GM23338 (cell line): ENCODE data around the gene LAMA4. TPM values are rescaled to one million over a fixed set of nuclear protein-coding genes. Genes with fewer than 3 reads are reported as not detected.

Experiments
- ATAC-seq: fragments of 200-7000 bp; cut with Tn5 transposase; 3 replicates; pipeline ENCODE4 v1.9.1; 2020
- DNase-seq: peaks from one replicate; pipeline ENCODE4 v3.0.0-alpha.2; 2015; ENCODE audit warnings: low spot score
- H2AFZ ChIP-seq: fragments of 200-600 bp; sonication (generic); 2 replicates; pipeline ENCODE4 v1.8.0; 2016; ENCODE audit warnings: antibody characterized with exemption, mild to moderate bottlenecking, moderate library complexity
- H3F3A ChIP-seq: fragments of 200-600 bp; sonication (generic); replicated peaks from 2 replicates; pipeline ENCODE4 v1.8.0; 2017; ENCODE audit warnings: antibody characterized with exemption, mixed run types, low read depth
- H3K27ac ChIP-seq: fragments of 200-600 bp; sonication (generic); 2 replicates; pipeline ENCODE4 v1.6.1; 2016; ENCODE audit warnings: low read depth
- H3K27me3 ChIP-seq: fragments of 200-600 bp; sonication (generic); 2 replicates; pipeline ENCODE4 v1.8.0; 2016; ENCODE audit warnings: mild to moderate bottlenecking, mixed run types, moderate library complexity; ENCODE audit not compliant: insufficient read depth
- H3K36me3 ChIP-seq: fragments of 200-600 bp; sonication (generic); 2 replicates; pipeline ENCODE4 v1.8.0; 2016; ENCODE audit warnings: mild to moderate bottlenecking; ENCODE audit not compliant: insufficient read depth
- H3K4me1 ChIP-seq: fragments of 200-600 bp; sonication (generic); 2 replicates; pipeline ENCODE4 v1.8.0; 2016; ENCODE audit warnings: mild to moderate bottlenecking, moderate library complexity; ENCODE audit not compliant: insufficient read depth
- H3K4me2 ChIP-seq: fragments of 200-600 bp; sonication (generic); 2 replicates; pipeline ENCODE4 v1.7.1; 2017; ENCODE audit warnings: mixed run types
- H3K4me3 ChIP-seq: fragments of 200-600 bp; sonication (generic); 2 replicates; pipeline ENCODE4 v1.6.1; 2016; ENCODE audit warnings: mixed run types
- H3K79me2 ChIP-seq: fragments of 200-600 bp; sonication (generic); replicated peaks from 2 replicates; pipeline ENCODE4 v1.8.0; 2017; ENCODE audit warnings: mild to moderate bottlenecking; ENCODE audit not compliant: insufficient read depth
- H3K9me2 ChIP-seq: fragments of 200-600 bp; sonication (generic); 2 replicates; pipeline ENCODE4 v1.8.0; 2017; ENCODE audit not compliant: insufficient read depth
- H4K20me1 ChIP-seq: fragments of 200-600 bp; sonication (generic); replicated peaks from 2 replicates; pipeline ENCODE4 v1.8.0; 2017; ENCODE audit warnings: mild to moderate bottlenecking; ENCODE audit not compliant: insufficient read depth
- H3K27ac Mint-ChIP-seq: 2 replicates; pipeline ENCODE4 v1.8.0; 2020; ENCODE audit warnings: inconsistent platforms, mild to moderate bottlenecking, moderate library complexity, mixed read lengths
- H3K27me3 Mint-ChIP-seq: 3 replicates; pipeline ENCODE4 v1.8.0; 2022; ENCODE audit warnings: low read depth, mild to moderate bottlenecking, moderate library complexity, mixed read lengths, inconsistent platforms; ENCODE audit not compliant: insufficient read depth, poor library complexity
- H3K36me3 Mint-ChIP-seq: 3 replicates; pipeline ENCODE4 v1.8.0; 2021; ENCODE audit warnings: low read depth, mild to moderate bottlenecking, inconsistent platforms, moderate library complexity, mixed read lengths
- H3K4me1 Mint-ChIP-seq: 3 replicates; pipeline ENCODE4 v1.8.0; 2020; ENCODE audit warnings: mild to moderate bottlenecking, inconsistent platforms, mixed read lengths
- H3K4me3 Mint-ChIP-seq: 3 replicates; pipeline ENCODE4 v1.8.0; 2021; ENCODE audit warnings: moderate library complexity, mild to moderate bottlenecking, inconsistent platforms, mixed read lengths
- H3K9me3 Mint-ChIP-seq: 3 replicates; pipeline ENCODE4 v1.8.0; 2020; ENCODE audit warnings: moderate library complexity, mild to moderate bottlenecking, inconsistent platforms, mixed read lengths
- CREB1 ChIP-seq: fragments of 250-450 bp; sonication (Bioruptor Pico); IDR thresholded peaks from 2 replicates; pipeline ENCODE4 v1.5.0; 2020; ENCODE audit warnings: low read depth, mild to moderate bottlenecking, moderate library complexity
- JUNB ChIP-seq: IDR thresholded peaks from one replicate; pipeline ENCODE4 v1.6.1; 2016; ENCODE audit warnings: antibody characterized with exemption; ENCODE audit not compliant: unreplicated experiment
- NANOG ChIP-seq: IDR thresholded peaks from 2 replicates; pipeline ENCODE4 v1.6.1; 2016; ENCODE audit warnings: antibody characterized with exemption, borderline replicate concordance
- ZNF114 ChIP-seq: fragments of 250-450 bp; sonication (Bioruptor Pico); IDR thresholded peaks from 2 replicates; pipeline ENCODE4 v1.5.0; 2020; ENCODE audit warnings: mild to moderate bottlenecking, moderate library complexity
- polyA plus RNA-seq: library from polyadenylated mRNA; unstranded; fragments of >200 nt; fragmentation: Nextera tagmentation; extraction: Ambion mirVana; gene quantifications from 2 replicates; pipeline ENCODE4 v1.2.1, GENCODE V29; 2016
- total RNA-seq: library from RNA; depleted of rRNA; stranded (reverse); fragments of >200 nt; shearing (Covaris generic); gene quantifications from 2 replicates; pipeline ENCODE4 v1.2.3, GENCODE V29; 2014
- TF ChIP-seq, protein P1 (sequence below): fragments of 250-450 bp; sonication (Bioruptor Pico); IDR thresholded peaks from 2 replicates; pipeline ENCODE4 v1.5.0; 2020; ENCODE audit warnings: mild to moderate bottlenecking, moderate library complexity
- TF ChIP-seq, protein P2 (sequence below): IDR thresholded peaks from one replicate; pipeline ENCODE4 v1.6.1; 2018; ENCODE audit warnings: antibody characterized with exemption; ENCODE audit not compliant: unreplicated experiment

The LAMA4 gene
- total and polyA plus RNA-seq, 2 experiments from 2014 or later = 1.7 to 2.8 TPM

DNA sequence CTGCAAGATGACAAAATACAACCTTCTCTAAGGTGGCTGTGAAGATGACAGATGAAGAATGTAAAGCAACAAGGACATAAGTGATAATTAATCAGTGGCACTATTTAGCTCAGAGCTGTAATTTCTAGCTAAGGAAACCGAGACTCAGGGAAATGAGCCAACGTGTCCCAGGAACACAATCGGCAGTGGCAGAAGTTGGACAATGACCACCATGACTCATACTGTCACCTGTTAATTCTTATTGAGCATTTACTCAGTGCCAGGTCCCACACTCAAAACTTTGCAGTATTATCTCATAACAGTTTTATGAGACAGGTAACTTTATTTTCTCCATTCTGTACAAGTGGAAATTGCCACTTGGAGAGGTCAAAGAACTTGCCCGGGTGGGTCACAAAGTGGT lies 55.8 kb downstream of the LAMA4 start (continued):
- TF ChIP-seq, protein P1, sequence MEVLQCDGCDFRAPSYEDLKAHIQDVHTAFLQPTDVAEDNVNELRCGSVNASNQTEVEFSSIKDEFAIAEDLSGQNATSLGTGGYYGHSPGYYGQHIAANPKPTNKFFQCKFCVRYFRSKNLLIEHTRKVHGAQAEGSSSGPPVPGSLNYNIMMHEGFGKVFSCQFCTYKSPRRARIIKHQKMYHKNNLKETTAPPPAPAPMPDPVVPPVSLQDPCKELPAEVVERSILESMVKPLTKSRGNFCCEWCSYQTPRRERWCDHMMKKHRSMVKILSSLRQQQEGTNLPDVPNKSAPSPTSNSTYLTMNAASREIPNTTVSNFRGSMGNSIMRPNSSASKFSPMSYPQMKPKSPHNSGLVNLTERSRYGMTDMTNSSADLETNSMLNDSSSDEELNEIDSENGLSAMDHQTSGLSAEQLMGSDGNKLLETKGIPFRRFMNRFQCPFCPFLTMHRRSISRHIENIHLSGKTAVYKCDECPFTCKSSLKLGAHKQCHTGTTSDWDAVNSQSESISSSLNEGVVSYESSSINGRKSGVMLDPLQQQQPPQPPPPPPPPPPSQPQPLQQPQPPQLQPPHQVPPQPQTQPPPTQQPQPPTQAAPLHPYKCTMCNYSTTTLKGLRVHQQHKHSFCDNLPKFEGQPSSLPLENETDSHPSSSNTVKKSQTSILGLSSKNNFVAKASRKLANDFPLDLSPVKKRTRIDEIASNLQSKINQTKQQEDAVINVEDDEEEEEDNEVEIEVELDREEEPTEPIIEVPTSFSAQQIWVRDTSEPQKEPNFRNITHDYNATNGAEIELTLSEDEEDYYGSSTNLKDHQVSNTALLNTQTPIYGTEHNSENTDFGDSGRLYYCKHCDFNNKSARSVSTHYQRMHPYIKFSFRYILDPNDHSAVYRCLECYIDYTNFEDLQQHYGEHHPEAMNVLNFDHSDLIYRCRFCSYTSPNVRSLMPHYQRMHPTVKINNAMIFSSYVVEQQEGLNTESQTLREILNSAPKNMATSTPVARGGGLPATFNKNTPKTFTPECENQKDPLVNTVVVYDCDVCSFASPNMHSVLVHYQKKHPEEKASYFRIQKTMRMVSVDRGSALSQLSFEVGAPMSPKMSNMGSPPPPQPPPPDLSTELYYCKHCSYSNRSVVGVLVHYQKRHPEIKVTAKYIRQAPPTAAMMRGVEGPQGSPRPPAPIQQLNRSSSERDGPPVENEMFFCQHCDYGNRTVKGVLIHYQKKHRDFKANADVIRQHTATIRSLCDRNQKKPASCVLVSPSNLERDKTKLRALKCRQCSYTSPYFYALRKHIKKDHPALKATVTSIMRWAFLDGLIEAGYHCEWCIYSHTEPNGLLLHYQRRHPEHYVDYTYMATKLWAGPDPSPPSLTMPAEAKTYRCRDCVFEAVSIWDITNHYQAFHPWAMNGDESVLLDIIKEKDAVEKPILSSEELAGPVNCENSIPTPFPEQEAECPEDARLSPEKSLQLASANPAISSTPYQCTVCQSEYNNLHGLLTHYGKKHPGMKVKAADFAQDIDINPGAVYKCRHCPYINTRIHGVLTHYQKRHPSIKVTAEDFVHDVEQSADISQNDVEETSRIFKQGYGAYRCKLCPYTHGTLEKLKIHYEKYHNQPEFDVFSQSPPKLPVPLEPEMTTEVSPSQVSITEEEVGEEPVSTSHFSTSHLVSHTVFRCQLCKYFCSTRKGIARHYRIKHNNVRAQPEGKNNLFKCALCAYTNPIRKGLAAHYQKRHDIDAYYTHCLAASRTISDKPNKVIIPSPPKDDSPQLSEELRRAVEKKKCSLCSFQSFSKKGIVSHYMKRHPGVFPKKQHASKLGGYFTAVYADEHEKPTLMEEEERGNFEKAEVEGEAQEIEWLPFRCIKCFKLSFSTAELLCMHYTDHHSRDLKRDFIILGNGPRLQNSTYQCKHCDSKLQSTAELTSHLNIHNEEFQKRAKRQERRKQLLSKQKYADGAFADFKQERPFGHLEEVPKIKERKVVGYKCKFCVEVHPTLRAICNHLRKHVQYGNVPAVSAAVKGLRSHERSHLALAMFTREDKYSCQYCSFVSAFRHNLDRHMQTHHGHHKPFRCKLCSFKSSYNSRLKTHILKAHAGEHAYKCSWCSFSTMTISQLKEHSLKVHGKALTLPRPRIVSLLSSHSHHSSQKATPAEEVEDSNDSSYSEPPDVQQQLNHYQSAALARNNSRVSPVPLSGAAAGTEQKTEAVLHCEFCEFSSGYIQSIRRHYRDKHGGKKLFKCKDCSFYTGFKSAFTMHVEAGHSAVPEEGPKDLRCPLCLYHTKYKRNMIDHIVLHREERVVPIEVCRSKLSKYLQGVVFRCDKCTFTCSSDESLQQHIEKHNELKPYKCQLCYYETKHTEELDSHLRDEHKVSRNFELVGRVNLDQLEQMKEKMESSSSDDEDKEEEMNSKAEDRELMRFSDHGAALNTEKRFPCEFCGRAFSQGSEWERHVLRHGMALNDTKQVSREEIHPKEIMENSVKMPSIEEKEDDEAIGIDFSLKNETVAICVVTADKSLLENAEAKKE (CRISPR knock-in tag) = no peak
- no peak for TF ChIP-seq NANOG
- TF ChIP-seq, protein P2, sequence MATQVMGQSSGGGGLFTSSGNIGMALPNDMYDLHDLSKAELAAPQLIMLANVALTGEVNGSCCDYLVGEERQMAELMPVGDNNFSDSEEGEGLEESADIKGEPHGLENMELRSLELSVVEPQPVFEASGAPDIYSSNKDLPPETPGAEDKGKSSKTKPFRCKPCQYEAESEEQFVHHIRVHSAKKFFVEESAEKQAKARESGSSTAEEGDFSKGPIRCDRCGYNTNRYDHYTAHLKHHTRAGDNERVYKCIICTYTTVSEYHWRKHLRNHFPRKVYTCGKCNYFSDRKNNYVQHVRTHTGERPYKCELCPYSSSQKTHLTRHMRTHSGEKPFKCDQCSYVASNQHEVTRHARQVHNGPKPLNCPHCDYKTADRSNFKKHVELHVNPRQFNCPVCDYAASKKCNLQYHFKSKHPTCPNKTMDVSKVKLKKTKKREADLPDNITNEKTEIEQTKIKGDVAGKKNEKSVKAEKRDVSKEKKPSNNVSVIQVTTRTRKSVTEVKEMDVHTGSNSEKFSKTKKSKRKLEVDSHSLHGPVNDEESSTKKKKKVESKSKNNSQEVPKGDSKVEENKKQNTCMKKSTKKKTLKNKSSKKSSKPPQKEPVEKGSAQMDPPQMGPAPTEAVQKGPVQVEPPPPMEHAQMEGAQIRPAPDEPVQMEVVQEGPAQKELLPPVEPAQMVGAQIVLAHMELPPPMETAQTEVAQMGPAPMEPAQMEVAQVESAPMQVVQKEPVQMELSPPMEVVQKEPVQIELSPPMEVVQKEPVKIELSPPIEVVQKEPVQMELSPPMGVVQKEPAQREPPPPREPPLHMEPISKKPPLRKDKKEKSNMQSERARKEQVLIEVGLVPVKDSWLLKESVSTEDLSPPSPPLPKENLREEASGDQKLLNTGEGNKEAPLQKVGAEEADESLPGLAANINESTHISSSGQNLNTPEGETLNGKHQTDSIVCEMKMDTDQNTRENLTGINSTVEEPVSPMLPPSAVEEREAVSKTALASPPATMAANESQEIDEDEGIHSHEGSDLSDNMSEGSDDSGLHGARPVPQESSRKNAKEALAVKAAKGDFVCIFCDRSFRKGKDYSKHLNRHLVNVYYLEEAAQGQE = no peak
- TF ChIP-seq ZNF114 (CRISPR knock-in tag) = no peak

DNA sequence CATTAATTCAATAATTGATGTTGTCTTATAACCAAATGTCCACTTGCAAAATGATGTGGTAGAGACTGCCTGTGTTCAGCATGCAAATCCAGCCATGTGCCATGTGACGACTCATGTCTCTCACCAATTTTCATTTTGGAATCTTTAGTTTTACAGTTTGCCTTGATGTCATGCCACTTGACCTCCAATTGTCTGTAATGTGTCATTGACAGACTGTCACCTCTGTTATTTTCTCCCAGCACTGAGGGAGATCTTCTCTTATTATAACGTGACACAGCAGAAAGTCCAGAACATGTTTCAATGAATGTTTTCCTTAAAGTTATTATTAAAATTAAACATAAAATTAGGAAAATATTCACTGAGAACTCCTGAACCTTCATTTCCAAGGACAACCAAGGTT lies 56.7 kb downstream of the LAMA4 start:
- no peak overlapping the region for H3K4me3 ChIP-seq
- H3K27ac Mint-ChIP-seq = no peak overlapping the region
- no peak overlapping the region for H3K4me2 ChIP-seq
- H2AFZ ChIP-seq = no peak overlapping the region
- H3F3A ChIP-seq = no peaks in the 10 kb centered on the region
- peaks cover 4% of the 10 kb centered on the region; the same call in 2 of the 3 replicates for H3K36me3 Mint-ChIP-seq
- no peaks in the 10 kb centered on the region for H3K36me3 ChIP-seq
- no peaks in the 10 kb centered on the region for H4K20me1 ChIP-seq
- no peaks in the 10 kb centered on the region for H3K79me2 ChIP-seq
- H3K4me3 Mint-ChIP-seq = no peak overlapping the region
- H3K9me2 ChIP-seq = peaks cover 7% of the 10 kb centered on the region; the same call in 1 of the 2 replicates
- H3K27me3 Mint-ChIP-seq = no peaks in the 10 kb centered on the region
- no peaks in the 10 kb centered on the region for H3K27me3 ChIP-seq
- peaks cover 28% of the 10 kb centered on the region for H3K4me1 Mint-ChIP-seq
- ATAC-seq (no peak), DNase-seq (no peak)
- peaks cover 9% of the 10 kb centered on the region; the same call in 2 of the 3 replicates for H3K9me3 Mint-ChIP-seq
- peaks cover 17% of the 10 kb centered on the region for H3K4me1 ChIP-seq
- no peak overlapping the region for H3K27ac ChIP-seq
- TF ChIP-seq CREB1 (CRISPR knock-in tag) = no peak
- no peak for TF ChIP-seq JUNB
- no peak for TF ChIP-seq NANOG
- no peak for TF ChIP-seq ZNF114 (CRISPR knock-in tag)
- TF ChIP-seq, protein P1 (CRISPR knock-in tag) = no peak
